WTC11 (cell line): Measurements from ENCODE around the gene TCF3.

Experiments used
- CREB1 ChIP-seq: sonication (generic); formaldehyde crosslinking; IDR thresholded peaks from 2 replicates; pipeline ENCODE4 v1.8.0; 2023; ENCODE audit warnings: mild to moderate bottlenecking, missing genetic modification reagents
- EMX1 ChIP-seq: fragments of 250-450 bp; sonication (Bioruptor Pico); IDR thresholded peaks from 2 replicates; pipeline ENCODE4 v1.8.0; 2021; ENCODE audit warnings: mild to moderate bottlenecking
- FOXP1 ChIP-seq: sonication (generic); formaldehyde crosslinking; IDR thresholded peaks from 2 replicates; pipeline ENCODE4 v1.8.0; 2022; ENCODE audit warnings: missing genetic modification reagents, mild to moderate bottlenecking, moderate library complexity, borderline replicate concordance
- IRF1 ChIP-seq: sonication (generic); formaldehyde crosslinking; IDR thresholded peaks from 2 replicates; pipeline ENCODE4 v1.8.0; 2023; ENCODE audit warnings: missing genetic modification reagents
- KAT7 ChIP-seq: sonication (generic); formaldehyde crosslinking; IDR thresholded peaks from 2 replicates; pipeline ENCODE4 v1.8.1; 2023; ENCODE audit warnings: missing genetic modification reagents, mild to moderate bottlenecking, borderline replicate concordance
- NFYB ChIP-seq: sonication (generic); formaldehyde crosslinking; conservative IDR thresholded peaks from 2 replicates; pipeline ENCODE4 v1.8.0; 2022; ENCODE audit warnings: low read depth, missing genetic modification reagents
- OVOL2 ChIP-seq: fragments of 250-450 bp; sonication (Bioruptor Pico); IDR thresholded peaks from 2 replicates; pipeline ENCODE4 v1.9.0; 2021; ENCODE audit warnings: mild to moderate bottlenecking, borderline replicate concordance
- PREB ChIP-seq: sonication (generic); formaldehyde crosslinking; IDR thresholded peaks from 2 replicates; pipeline ENCODE4 v1.8.1; 2022; ENCODE audit warnings: mild to moderate bottlenecking, missing genetic modification reagents, moderate library complexity, borderline replicate concordance
- RELA ChIP-seq: sonication (generic); formaldehyde crosslinking; IDR thresholded peaks from 2 replicates; pipeline ENCODE4 v1.8.1; 2022; ENCODE audit warnings: missing genetic modification reagents, mild to moderate bottlenecking, borderline replicate concordance
- SP1 ChIP-seq: sonication (generic); formaldehyde crosslinking; conservative IDR thresholded peaks from 2 replicates; pipeline ENCODE4 v1.8.1; 2022; ENCODE audit warnings: missing genetic modification reagents
- STAT6 ChIP-seq: sonication (generic); formaldehyde crosslinking; conservative IDR thresholded peaks from 2 replicates; pipeline ENCODE4 v1.8.1; 2023; ENCODE audit warnings: mild to moderate bottlenecking, low read depth, missing genetic modification reagents, moderate library complexity
- TF ChIP-seq, protein P1 (sequence below): fragments of 250-450 bp; sonication (Bioruptor Pico); IDR thresholded peaks from 2 replicates; pipeline ENCODE4 v2.1.2; 2022; ENCODE audit warnings: mild to moderate bottlenecking, moderate library complexity
- TF ChIP-seq, protein P2 (sequence below): fragments of 200-600 bp; IDR thresholded peaks from 2 replicates; pipeline ENCODE4 v1.8.0; 2022; ENCODE audit warnings: antibody characterized with exemption
- TF ChIP-seq, protein P3 (sequence below): sonication (generic); formaldehyde crosslinking; IDR thresholded peaks from 2 replicates; pipeline ENCODE4 v1.8.1; 2023; ENCODE audit warnings: mild to moderate bottlenecking, missing genetic modification reagents, borderline replicate concordance

DNA sequence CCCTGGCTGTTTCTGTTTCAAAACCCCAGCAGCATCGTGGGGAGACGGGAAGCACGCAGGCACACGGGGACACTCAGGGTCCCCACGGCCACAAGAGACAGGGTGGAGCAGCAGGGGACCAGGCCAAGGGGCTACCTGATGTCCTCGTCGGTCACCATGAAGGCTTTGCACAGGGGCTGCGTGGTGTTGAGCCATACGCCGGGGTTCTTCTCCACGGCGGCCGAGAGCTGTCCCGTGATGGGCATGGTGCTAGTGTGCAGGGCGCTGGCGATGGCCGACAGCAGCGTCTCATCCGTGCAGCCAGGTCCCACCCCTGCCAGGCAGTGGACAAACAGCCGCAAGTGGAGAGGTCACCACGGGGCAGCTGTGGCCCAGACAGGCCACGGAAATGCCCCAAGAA, 71.5 kb downstream of the TCF3 start:
- TF ChIP-seq NFYB (CRISPR knock-in tag) (no peak), SP1 (CRISPR knock-in tag) (no peak), CREB1 (CRISPR knock-in tag) (no peak), IRF1 (CRISPR knock-in tag) (no peak), RELA (CRISPR knock-in tag) (no peak), EMX1 (CRISPR knock-in tag) (no peak), STAT6 (CRISPR knock-in tag) (no peak), FOXP1 (CRISPR knock-in tag) (no peak), KAT7 (CRISPR knock-in tag) (no peak), OVOL2 (no peak), PREB (CRISPR knock-in tag) (no peak)
- TF ChIP-seq, protein P1, sequence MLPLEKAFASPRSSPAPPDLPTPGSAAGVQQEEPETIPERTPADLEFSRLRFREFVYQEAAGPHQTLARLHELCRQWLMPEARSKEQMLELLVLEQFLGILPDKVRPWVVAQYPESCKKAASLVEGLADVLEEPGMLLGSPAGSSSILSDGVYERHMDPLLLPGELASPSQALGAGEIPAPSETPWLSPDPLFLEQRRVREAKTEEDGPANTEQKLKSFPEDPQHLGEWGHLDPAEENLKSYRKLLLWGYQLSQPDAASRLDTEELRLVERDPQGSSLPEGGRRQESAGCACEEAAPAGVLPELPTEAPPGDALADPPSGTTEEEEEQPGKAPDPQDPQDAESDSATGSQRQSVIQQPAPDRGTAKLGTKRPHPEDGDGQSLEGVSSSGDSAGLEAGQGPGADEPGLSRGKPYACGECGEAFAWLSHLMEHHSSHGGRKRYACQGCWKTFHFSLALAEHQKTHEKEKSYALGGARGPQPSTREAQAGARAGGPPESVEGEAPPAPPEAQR (CRISPR knock-in tag): no peak
- TF ChIP-seq, protein P2, sequence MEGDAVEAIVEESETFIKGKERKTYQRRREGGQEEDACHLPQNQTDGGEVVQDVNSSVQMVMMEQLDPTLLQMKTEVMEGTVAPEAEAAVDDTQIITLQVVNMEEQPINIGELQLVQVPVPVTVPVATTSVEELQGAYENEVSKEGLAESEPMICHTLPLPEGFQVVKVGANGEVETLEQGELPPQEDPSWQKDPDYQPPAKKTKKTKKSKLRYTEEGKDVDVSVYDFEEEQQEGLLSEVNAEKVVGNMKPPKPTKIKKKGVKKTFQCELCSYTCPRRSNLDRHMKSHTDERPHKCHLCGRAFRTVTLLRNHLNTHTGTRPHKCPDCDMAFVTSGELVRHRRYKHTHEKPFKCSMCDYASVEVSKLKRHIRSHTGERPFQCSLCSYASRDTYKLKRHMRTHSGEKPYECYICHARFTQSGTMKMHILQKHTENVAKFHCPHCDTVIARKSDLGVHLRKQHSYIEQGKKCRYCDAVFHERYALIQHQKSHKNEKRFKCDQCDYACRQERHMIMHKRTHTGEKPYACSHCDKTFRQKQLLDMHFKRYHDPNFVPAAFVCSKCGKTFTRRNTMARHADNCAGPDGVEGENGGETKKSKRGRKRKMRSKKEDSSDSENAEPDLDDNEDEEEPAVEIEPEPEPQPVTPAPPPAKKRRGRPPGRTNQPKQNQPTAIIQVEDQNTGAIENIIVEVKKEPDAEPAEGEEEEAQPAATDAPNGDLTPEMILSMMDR: no peak
- TF ChIP-seq, protein P3, sequence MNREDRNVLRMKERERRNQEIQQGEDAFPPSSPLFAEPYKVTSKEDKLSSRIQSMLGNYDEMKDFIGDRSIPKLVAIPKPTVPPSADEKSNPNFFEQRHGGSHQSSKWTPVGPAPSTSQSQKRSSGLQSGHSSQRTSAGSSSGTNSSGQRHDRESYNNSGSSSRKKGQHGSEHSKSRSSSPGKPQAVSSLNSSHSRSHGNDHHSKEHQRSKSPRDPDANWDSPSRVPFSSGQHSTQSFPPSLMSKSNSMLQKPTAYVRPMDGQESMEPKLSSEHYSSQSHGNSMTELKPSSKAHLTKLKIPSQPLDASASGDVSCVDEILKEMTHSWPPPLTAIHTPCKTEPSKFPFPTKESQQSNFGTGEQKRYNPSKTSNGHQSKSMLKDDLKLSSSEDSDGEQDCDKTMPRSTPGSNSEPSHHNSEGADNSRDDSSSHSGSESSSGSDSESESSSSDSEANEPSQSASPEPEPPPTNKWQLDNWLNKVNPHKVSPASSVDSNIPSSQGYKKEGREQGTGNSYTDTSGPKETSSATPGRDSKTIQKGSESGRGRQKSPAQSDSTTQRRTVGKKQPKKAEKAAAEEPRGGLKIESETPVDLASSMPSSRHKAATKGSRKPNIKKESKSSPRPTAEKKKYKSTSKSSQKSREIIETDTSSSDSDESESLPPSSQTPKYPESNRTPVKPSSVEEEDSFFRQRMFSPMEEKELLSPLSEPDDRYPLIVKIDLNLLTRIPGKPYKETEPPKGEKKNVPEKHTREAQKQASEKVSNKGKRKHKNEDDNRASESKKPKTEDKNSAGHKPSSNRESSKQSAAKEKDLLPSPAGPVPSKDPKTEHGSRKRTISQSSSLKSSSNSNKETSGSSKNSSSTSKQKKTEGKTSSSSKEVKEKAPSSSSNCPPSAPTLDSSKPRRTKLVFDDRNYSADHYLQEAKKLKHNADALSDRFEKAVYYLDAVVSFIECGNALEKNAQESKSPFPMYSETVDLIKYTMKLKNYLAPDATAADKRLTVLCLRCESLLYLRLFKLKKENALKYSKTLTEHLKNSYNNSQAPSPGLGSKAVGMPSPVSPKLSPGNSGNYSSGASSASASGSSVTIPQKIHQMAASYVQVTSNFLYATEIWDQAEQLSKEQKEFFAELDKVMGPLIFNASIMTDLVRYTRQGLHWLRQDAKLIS (CRISPR knock-in tag): no peak
